Osteocyte (in vitro differentiated cells): ENCODE measurements around the gene GMDS. TPM values are rescaled to one million over a fixed set of nuclear protein-coding genes. Genes with fewer than 3 reads are reported as not detected.

Source experiments
- DNase-seq: peaks from one replicate; pipeline ENCODE4 v3.0.0; 2021; ENCODE audit warnings: mixed read lengths; ENCODE audit not compliant: unreplicated experiment; ENCODE audit errors: extremely low spot score
- H3K27ac Mint-ChIP-seq: one replicate; pipeline ENCODE4 v1.8.0; 2021; ENCODE audit warnings: mild to moderate bottlenecking, mixed read lengths; ENCODE audit not compliant: unreplicated experiment
- H3K27me3 Mint-ChIP-seq: one replicate; pipeline ENCODE4 v1.8.0; 2021; ENCODE audit warnings: mixed read lengths; ENCODE audit not compliant: unreplicated experiment
- H3K36me3 Mint-ChIP-seq: one replicate; pipeline ENCODE4 v1.8.0; 2021; ENCODE audit warnings: mixed read lengths; ENCODE audit not compliant: unreplicated experiment
- H3K4me1 Mint-ChIP-seq: one replicate; pipeline ENCODE4 v1.8.0; 2021; ENCODE audit warnings: mixed read lengths; ENCODE audit not compliant: unreplicated experiment
- H3K4me3 Mint-ChIP-seq: one replicate; pipeline ENCODE4 v1.8.0; 2021; ENCODE audit warnings: mild to moderate bottlenecking, moderate library complexity, mixed read lengths; ENCODE audit not compliant: unreplicated experiment
- H3K9me3 Mint-ChIP-seq: one replicate; pipeline ENCODE4 v1.8.0; 2021; ENCODE audit warnings: mixed read lengths; ENCODE audit not compliant: unreplicated experiment
- CTCF ChIP-seq: fragments of 200-600 bp; sonication (generic); IDR thresholded peaks from 2 replicates; pipeline ENCODE4 v1.5.0; 2021; ENCODE audit warnings: antibody characterized with exemption, mild to moderate bottlenecking, moderate library complexity
- total RNA-seq: library from RNA; stranded (reverse); gene quantifications from 2 replicates; pipeline ENCODE4 v1.2.1, GENCODE V29; 2021

Gene GMDS
- total RNA-seq, 1 donor from 2014 or later = 30.7 TPM

DNA sequence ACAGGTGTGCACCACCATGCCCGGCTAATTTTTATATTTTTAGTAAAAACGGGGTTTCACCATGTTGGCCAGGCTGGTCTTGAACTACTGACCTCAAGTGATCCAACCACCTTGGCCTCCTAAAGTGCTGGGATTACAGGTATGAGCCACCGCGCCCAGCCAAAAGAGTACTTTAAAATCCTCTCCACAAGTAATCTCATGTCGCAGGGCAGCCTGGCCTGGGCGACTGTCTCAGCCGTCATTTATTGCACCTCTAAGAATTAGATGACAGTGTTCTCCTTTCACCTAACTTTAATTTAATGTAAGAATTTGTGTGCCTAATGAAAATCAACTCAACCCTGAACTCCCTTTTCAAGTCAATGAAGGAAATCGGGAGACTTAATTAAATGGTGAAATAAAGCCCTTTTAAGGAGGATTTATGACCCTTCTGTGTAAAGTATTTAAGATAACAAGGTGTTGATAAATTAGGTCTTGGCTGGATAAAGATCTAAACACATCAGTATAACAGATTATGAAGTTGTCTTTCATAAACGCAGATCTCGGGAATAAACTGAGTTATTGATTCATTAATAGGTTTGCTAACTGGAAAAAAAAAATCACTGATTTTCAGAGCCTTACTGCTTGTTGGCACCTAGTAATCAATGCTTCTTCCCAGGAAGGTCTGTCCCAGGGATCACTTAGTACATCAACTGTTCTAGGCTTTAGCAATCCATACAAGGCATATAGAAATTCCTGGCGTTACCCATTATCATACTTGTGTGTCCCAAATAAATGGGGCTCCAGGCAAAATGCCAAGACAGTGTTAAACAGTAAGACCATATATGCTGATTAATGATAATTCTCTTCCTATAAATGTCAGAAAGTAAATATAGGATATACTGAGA, 209.3 kb downstream of the GMDS start:
- Mint-ChIP-seq H3K27ac (no peak overlapping the region), H3K4me1 (peaks cover 32% of the 10 kb centered on the region), H3K27me3 (no peaks in the 10 kb centered on the region), H3K9me3 (no peaks in the 10 kb centered on the region), H3K36me3 (no peaks in the 10 kb centered on the region), H3K4me3 (no peak overlapping the region)
- no peak for TF ChIP-seq CTCF
- no peak for DNase-seq

- DNase-seq = no peak
- H3K27me3 Mint-ChIP-seq = no peaks in the 10 kb centered on the region
- H3K27ac Mint-ChIP-seq = peak overlapping the region; percentile 82
- no peak overlapping the region for H3K4me3 Mint-ChIP-seq
- peaks cover 42% of the 10 kb centered on the region for H3K4me1 Mint-ChIP-seq
- no peak for TF ChIP-seq CTCF
- H3K36me3 Mint-ChIP-seq = no peaks in the 10 kb centered on the region
- no peaks in the 10 kb centered on the region for H3K9me3 Mint-ChIP-seq
Measured at GRCh38 chr6:2035046-2035445, 210.4 kb downstream of the GMDS start.

DNA sequence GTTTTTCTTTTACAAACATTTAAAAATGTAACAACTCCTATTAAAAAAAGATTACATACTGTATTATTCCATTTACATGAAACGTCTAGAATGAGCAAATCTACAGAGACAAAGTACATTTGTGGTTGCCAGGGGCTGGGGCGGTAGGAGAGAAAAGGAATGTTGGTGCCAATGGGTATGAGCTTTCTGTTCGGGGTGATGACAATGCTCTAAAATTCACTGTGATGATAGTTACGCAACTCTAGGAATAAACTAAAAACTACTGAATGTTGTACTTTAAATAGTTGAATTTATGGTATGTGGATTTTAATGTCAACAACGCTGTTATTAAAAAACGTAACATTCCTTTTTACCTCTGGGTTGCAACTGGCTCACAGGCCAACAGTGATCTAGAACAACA, 211.1 kb downstream of the GMDS start:
- no peak for DNase-seq

GRCh38 chr6:2033544-2033943, 211.9 kb downstream of the GMDS start:
- no peak overlapping the region for H3K4me3 Mint-ChIP-seq
- no peaks in the 10 kb centered on the region for H3K36me3 Mint-ChIP-seq
- H3K27ac Mint-ChIP-seq = peak overlapping the region; percentile 82
- no peaks in the 10 kb centered on the region for H3K27me3 Mint-ChIP-seq
- H3K9me3 Mint-ChIP-seq = no peaks in the 10 kb centered on the region
- no peak for TF ChIP-seq CTCF
- DNase-seq = no peak
- peaks cover 53% of the 10 kb centered on the region for H3K4me1 Mint-ChIP-seq

More for the DNA sequence above, 211.1 kb downstream of the GMDS start:
- Mint-ChIP-seq H3K36me3 (no peaks in the 10 kb centered on the region), H3K9me3 (no peaks in the 10 kb centered on the region), H3K4me3 (peak overlapping the region; percentile 4), H3K27ac (peak overlapping the region; percentile 82), H3K27me3 (no peaks in the 10 kb centered on the region), H3K4me1 (peaks cover 47% of the 10 kb centered on the region)
- no peak for TF ChIP-seq CTCF

DNA sequence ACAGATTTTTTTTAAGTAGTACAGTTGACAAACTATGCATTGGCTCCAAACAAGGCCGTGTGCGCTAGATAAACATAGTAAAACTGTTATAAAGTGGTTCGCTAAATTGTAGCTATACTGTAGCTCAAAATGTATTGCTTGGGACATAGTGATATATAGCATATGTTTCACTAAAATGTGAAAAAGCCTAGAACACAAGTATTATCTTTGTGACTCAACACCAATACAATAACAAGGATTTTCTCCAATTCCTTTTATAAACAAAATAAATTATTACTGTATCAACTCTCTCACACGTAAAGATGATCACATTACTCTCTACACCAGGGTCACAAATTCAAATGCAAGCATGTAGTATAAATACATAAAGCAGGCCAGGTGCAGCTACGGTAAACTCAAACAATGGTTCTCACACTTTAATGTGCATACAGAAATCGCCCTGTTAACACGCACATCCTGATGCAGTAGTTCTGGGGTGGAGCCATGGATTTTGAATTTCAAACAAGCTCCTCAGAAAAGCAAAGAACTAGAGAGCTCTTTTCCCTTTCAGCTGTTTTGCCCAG, 214.6 kb downstream of the GMDS start:
- peaks cover 54% of the 10 kb centered on the region for H3K4me1 Mint-ChIP-seq
- peak overlapping the region; percentile 83 for H3K27ac Mint-ChIP-seq
- no peaks in the 10 kb centered on the region for H3K9me3 Mint-ChIP-seq
- no peak for TF ChIP-seq CTCF
- no peaks in the 10 kb centered on the region for H3K36me3 Mint-ChIP-seq
- H3K4me3 Mint-ChIP-seq = no peak overlapping the region
- DNase-seq = no peak
- no peaks in the 10 kb centered on the region for H3K27me3 Mint-ChIP-seq
